ENCODE results near the gene FAM162B.

Gene FAM162B

GRCh38 chr6:116726947-116727346 lies 38.6 kb downstream of the FAM162B start:
- ATAC-seq: no peak
- TF ChIP-seq CSDC2 (CRISPR knock-in tag; IDR thresholded peaks at IDR 0.05): no peak
- no peak for TF ChIP-seq CREB5 (CRISPR knock-in tag; IDR thresholded peaks at IDR 0.05; ENCODE audit: low read depth)
- no peak for TF ChIP-seq ZNF70 (CRISPR knock-in tag; IDR thresholded peaks at IDR 0.05)
- TF ChIP-seq ZNF565 (CRISPR knock-in tag; conservative IDR thresholded peaks at IDR 0.05; ENCODE audit: low read depth): no peak
- no peak for TF ChIP-seq SNAI2 (CRISPR knock-in tag; IDR thresholded peaks at IDR 0.05)
- TF ChIP-seq ZC3H10 (CRISPR knock-in tag; IDR thresholded peaks at IDR 0.05): no peak
- TF ChIP-seq RARB (CRISPR knock-in tag; IDR thresholded peaks at IDR 0.05): no peak
- no peak for TF ChIP-seq CSRNP3 (CRISPR knock-in tag; IDR thresholded peaks at IDR 0.05)
- TF ChIP-seq PPARA (CRISPR knock-in tag; IDR thresholded peaks at IDR 0.05; ENCODE audit: borderline replicate concordance): no peak
- no peak for TF ChIP-seq ARNTL (CRISPR knock-in tag; IDR thresholded peaks at IDR 0.05; ENCODE audit: borderline replicate concordance, low read depth)
- no peak for TF ChIP-seq TSHZ2 (CRISPR knock-in tag; IDR thresholded peaks at IDR 0.05)
- TF ChIP-seq GLIS3 (CRISPR knock-in tag; IDR thresholded peaks at IDR 0.05): no peak
- no peak for TF ChIP-seq ZFP30 (CRISPR knock-in tag; IDR thresholded peaks at IDR 0.05)
- no peak for TF ChIP-seq ISL1 (CRISPR knock-in tag; IDR thresholded peaks at IDR 0.05)

GRCh38 chr6:116714761-116715160 lies 50.8 kb downstream of the FAM162B start:
- ATAC-seq: no peak
- TF ChIP-seq CSDC2 (CRISPR knock-in tag; IDR thresholded peaks at IDR 0.05) (no peak), RARB (CRISPR knock-in tag; IDR thresholded peaks at IDR 0.05) (no peak), CREB5 (CRISPR knock-in tag; IDR thresholded peaks at IDR 0.05; ENCODE audit: low read depth) (no peak), CSRNP3 (CRISPR knock-in tag; IDR thresholded peaks at IDR 0.05) (no peak)

- ATAC-seq: no peak
- TF ChIP-seq ARNTL (CRISPR knock-in tag; IDR thresholded peaks at IDR 0.05; ENCODE audit: borderline replicate concordance, low read depth) (no peak), PATZ1 (CRISPR knock-in tag; IDR thresholded peaks at IDR 0.05; ENCODE audit: borderline replicate concordance) (no peak), CREB5 (CRISPR knock-in tag; IDR thresholded peaks at IDR 0.05; ENCODE audit: low read depth) (no peak), OSR1 (CRISPR knock-in tag; IDR thresholded peaks at IDR 0.05) (no peak), CSDC2 (CRISPR knock-in tag; IDR thresholded peaks at IDR 0.05) (no peak), GLIS3 (CRISPR knock-in tag; IDR thresholded peaks at IDR 0.05) (no peak), POU6F1 (CRISPR knock-in tag; IDR thresholded peaks at IDR 0.05; ENCODE audit: borderline replicate concordance, low read depth) (no peak), SNAI2 (CRISPR knock-in tag; IDR thresholded peaks at IDR 0.05) (no peak), PPARA (CRISPR knock-in tag; IDR thresholded peaks at IDR 0.05; ENCODE audit: borderline replicate concordance) (no peak), ZNF8 (CRISPR knock-in tag; IDR thresholded peaks at IDR 0.05) (no peak)
Measured at GRCh38 chr6:116714296-116714695, 51.2 kb downstream of the FAM162B start.

All from SK-N-SH treated with all-trans-retinoic acid at 6 μM for 48 hours (cell line).